ENCODE data around the gene FABP3. TPM values are rescaled to one million over a fixed set of nuclear protein-coding genes. Genes with fewer than 3 reads are reported as not detected.
"Not testable (repeated sequence)": the region's sequence is repeated elsewhere in the genome, so short reads cannot be mapped to it uniquely, and the experiment has no call there.

Gene FABP3
- total and polyA plus RNA-seq, 4 donors: 1.7 to 39.8 (median 13.3) TPM

- TF ChIP-seq, protein P1, sequence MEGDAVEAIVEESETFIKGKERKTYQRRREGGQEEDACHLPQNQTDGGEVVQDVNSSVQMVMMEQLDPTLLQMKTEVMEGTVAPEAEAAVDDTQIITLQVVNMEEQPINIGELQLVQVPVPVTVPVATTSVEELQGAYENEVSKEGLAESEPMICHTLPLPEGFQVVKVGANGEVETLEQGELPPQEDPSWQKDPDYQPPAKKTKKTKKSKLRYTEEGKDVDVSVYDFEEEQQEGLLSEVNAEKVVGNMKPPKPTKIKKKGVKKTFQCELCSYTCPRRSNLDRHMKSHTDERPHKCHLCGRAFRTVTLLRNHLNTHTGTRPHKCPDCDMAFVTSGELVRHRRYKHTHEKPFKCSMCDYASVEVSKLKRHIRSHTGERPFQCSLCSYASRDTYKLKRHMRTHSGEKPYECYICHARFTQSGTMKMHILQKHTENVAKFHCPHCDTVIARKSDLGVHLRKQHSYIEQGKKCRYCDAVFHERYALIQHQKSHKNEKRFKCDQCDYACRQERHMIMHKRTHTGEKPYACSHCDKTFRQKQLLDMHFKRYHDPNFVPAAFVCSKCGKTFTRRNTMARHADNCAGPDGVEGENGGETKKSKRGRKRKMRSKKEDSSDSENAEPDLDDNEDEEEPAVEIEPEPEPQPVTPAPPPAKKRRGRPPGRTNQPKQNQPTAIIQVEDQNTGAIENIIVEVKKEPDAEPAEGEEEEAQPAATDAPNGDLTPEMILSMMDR (IDR thresholded peaks at IDR 0.05; ENCODE audit: control extremely low read depth, extremely low read depth): no peak
- Histone ChIP-seq H3K27me3 (ENCODE audit: control insufficient read depth in 3 of 3, insufficient read depth in 3 of 3, low read length in 2 of 3) (no peaks in the 10 kb centered on the region), H3K36me3 (ENCODE audit: control insufficient read depth in 4 of 4, insufficient read depth in 4 of 4, low read length in 4 of 4) (no peaks in the 10 kb centered on the region), H3K4me3 (no peak overlapping the region), H3K9me3 (ENCODE audit: control insufficient read depth in 4 of 4, insufficient read depth in 3 of 4, low read length in 3 of 4) (no peaks in the 10 kb centered on the region), H3K4me1 (ENCODE audit: control insufficient read depth in 5 of 5, insufficient read depth in 5 of 5, low read length in 5 of 5) (no peaks in the 10 kb centered on the region), H3K9ac (ENCODE audit: insufficient read depth in 1 of 2, low read length in 2 of 2) (no peak overlapping the region), H3K27ac (ENCODE audit: low read depth in 1 of 2, low read length in 1 of 2) (no peak overlapping the region)
- ATAC-seq (ENCODE audit: insufficient read depth, low FRiP score): no peak
- no peak for DNase-seq
- WGBS, 2 donors: 78 to 80% methylated on average over 10 of the region's 10 CpGs
Observed at GRCh38 chr1:31387612-31388011, 14.7 kb upstream of the FABP3 start.

- ATAC-seq (ENCODE audit: insufficient read depth, low FRiP score); H3K9me3 ChIP-seq (ENCODE audit: control insufficient read depth in 4 of 4, insufficient read depth in 3 of 4, low read length in 3 of 4); H3K4me1 ChIP-seq (ENCODE audit: control insufficient read depth in 5 of 5, insufficient read depth in 5 of 5, low read length in 5 of 5); DNase-seq; H3K36me3 ChIP-seq (ENCODE audit: control insufficient read depth in 4 of 4, insufficient read depth in 4 of 4, low read length in 4 of 4); H3K9ac ChIP-seq (ENCODE audit: insufficient read depth in 1 of 2, low read length in 2 of 2); H3K27ac ChIP-seq (ENCODE audit: low read depth in 1 of 2, low read length in 1 of 2); H3K4me3 ChIP-seq; H3K27me3 ChIP-seq (ENCODE audit: control insufficient read depth in 3 of 3, insufficient read depth in 3 of 3, low read length in 2 of 3): not testable (repeated sequence)
- 68 to 88% methylated on average over 8 of the region's 8 CpGs for WGBS, 2 donors
Observed at GRCh38 chr1:31386576-31387243, 13.8 kb upstream of the FABP3 start.

DNA sequence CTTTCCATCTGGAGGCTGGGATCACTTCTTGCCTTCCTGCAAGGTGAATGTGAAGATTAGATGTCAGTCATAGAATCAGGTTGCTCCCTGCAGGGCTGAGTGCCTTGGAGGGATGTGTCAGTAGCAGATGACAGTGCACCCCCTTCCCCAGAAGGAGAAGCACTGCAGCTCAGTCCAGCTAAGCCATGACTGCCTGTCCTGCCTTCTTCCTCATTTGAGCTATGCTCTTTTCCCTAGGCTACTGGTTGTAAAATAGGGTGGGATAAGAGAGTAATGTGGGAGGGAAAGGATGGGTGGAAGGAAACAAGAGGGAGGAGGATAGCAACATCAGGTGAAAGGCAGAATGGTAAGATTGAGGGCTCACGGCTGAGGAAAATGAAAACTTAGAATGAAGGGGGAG is 11.1 kb upstream of the FABP3 start:
- Histone ChIP-seq H3K36me3 (ENCODE audit: control insufficient read depth in 4 of 4, insufficient read depth in 4 of 4, low read length in 4 of 4) (no peaks in the 10 kb centered on the region), H3K9me3 (ENCODE audit: control insufficient read depth in 4 of 4, insufficient read depth in 3 of 4, low read length in 3 of 4) (no peaks in the 10 kb centered on the region), H3K4me3 (no peak overlapping the region), H3K4me1 (ENCODE audit: control insufficient read depth in 5 of 5, insufficient read depth in 5 of 5, low read length in 5 of 5) (no peaks in the 10 kb centered on the region), H3K27ac (ENCODE audit: low read depth in 1 of 2, low read length in 1 of 2) (peak overlapping the region in 1 of 2 donors; percentile 82), H3K9ac (ENCODE audit: insufficient read depth in 1 of 2, low read length in 2 of 2) (no peak overlapping the region), H3K27me3 (ENCODE audit: control insufficient read depth in 3 of 3, insufficient read depth in 3 of 3, low read length in 2 of 3) (no peaks in the 10 kb centered on the region)
- TF ChIP-seq, protein P1 (IDR thresholded peaks at IDR 0.05; ENCODE audit: control extremely low read depth, extremely low read depth): no peak
- 75 to 87% methylated on average over 1 of the region's 1 CpG for WGBS, 2 donors
- ATAC-seq (ENCODE audit: insufficient read depth, low FRiP score) (no peak), DNase-seq (no peak)

DNA sequence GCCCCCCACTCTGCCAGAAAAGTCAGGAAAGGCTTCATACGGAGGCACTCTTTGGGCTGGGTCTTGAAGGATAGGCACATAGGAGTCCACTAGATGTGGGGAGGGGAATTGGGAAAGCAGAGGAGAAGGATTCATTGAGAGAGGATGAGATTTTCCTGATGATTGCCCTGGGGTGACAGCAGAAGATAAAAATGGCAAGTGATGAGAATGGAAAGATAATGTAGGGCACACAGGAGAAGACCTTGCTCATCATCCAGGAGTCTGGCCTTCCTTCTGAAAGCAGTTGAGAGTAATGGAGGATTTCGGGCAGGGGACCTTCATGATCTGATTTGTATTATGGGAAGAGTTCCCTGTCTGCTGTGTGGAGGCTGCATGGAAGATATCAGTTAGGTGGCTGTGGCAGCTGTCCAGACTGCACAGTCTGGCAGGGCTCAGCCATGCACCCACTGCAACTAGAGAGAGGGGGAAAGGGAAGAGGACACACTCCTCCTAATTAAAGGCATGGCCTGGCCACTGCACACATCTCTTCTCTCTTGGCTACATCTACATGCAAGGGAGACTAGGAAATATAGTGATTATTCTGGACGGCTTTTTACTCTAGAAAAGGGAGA is 9.6 kb upstream of the FABP3 start:
- no peaks in the 10 kb centered on the region for H3K27me3 ChIP-seq (ENCODE audit: control insufficient read depth in 3 of 3, insufficient read depth in 3 of 3, low read length in 2 of 3)
- no peaks in the 10 kb centered on the region for H3K9me3 ChIP-seq (ENCODE audit: control insufficient read depth in 4 of 4, insufficient read depth in 3 of 4, low read length in 3 of 4)
- WGBS, 2 donors: 89 to 100% methylated on average over 3 of the region's 3 CpGs
- ATAC-seq (ENCODE audit: insufficient read depth, low FRiP score): no peak
- H3K36me3 ChIP-seq (ENCODE audit: control insufficient read depth in 4 of 4, insufficient read depth in 4 of 4, low read length in 4 of 4): no peaks in the 10 kb centered on the region
- no peak for DNase-seq
- H3K27ac ChIP-seq (ENCODE audit: low read depth in 1 of 2, low read length in 1 of 2): peak overlapping the region in 1 of 2 donors; percentile 82
- TF ChIP-seq, protein P1 (IDR thresholded peaks at IDR 0.05; ENCODE audit: control extremely low read depth, extremely low read depth): no peak
- no peaks in the 10 kb centered on the region for H3K4me1 ChIP-seq (ENCODE audit: control insufficient read depth in 5 of 5, insufficient read depth in 5 of 5, low read length in 5 of 5)
- H3K9ac ChIP-seq (ENCODE audit: insufficient read depth in 1 of 2, low read length in 2 of 2): no peak overlapping the region
- H3K4me3 ChIP-seq: no peak overlapping the region
